K562 (cell line): Measurements from ENCODE around the gene PUSL1. TPM values are rescaled to one million over a fixed set of nuclear protein-coding genes. Genes with fewer than 3 reads are reported as not detected.

Source experiments
- BACH1 ChIP-seq: fragments of 200-800 bp; sonication (Bioruptor generic); IDR thresholded peaks from 2 replicates; pipeline ENCODE4 v1.6.1; 2016; ENCODE audit warnings: missing genetic modification characterization, missing compliant biosample characterization
- BHLHE40 ChIP-seq: IDR thresholded peaks from 2 replicates; pipeline ENCODE4 v1.6.1; 2011; ENCODE audit warnings: low read length, improper control_type of control experiment
- BRCA1 ChIP-seq, 2 experiments: fragments of 450-650 bp in 1 of 2; sonication (generic) in 1 of 2; formaldehyde crosslinking in 1 of 2; IDR thresholded peaks; 2 replicates each; pipeline versions ENCODE4 v1.5.0 to v1.6.1; 2017 to 2020; ENCODE audit warnings: mild to moderate bottlenecking in 1 of 2, missing genetic modification reagents in 1 of 2
- MECOM ChIP-seq: fragments of 250-450 bp; sonication (Bioruptor Pico); IDR thresholded peaks from 2 replicates; pipeline ENCODE4 v1.8.0; 2022; ENCODE audit warnings: inconsistent platforms
- MTA1 ChIP-seq: fragments of 450-650 bp; IDR thresholded peaks from 2 replicates; pipeline ENCODE4 v1.6.1; 2017; ENCODE audit warnings: borderline replicate concordance
- MXI1 ChIP-seq: IDR thresholded peaks from 2 replicates; pipeline ENCODE4 v1.6.1; 2011; ENCODE audit warnings: low read depth, mild to moderate bottlenecking, improper control_type of control experiment, low read length
- POLR2A ChIP-seq: fragments of 450-650 bp; conservative IDR thresholded peaks from 2 replicates; pipeline ENCODE4 v1.6.1; 2016
- ZFP36 ChIP-seq: fragments of 150-350 bp; IDR thresholded peaks from 2 replicates; pipeline ENCODE4 v1.6.1; 2018; ENCODE audit warnings: low read length, low read depth; ENCODE audit not compliant: partially characterized antibody
- ZNF431 ChIP-seq: sonication (generic); formaldehyde crosslinking; IDR thresholded peaks from 2 replicates; pipeline ENCODE4 v1.8.0; 2022; ENCODE audit warnings: mild to moderate bottlenecking, missing genetic modification reagents
- ZNF583 ChIP-seq: fragments of 250-450 bp; sonication (Bioruptor Pico); IDR thresholded peaks from 2 replicates; pipeline ENCODE4 v1.4.0; 2020
- ZNF699 ChIP-seq: fragments of 250-450 bp; sonication (Bioruptor Pico); IDR thresholded peaks from 2 replicates; pipeline ENCODE4 v1.8.0; 2021; ENCODE audit warnings: mild to moderate bottlenecking, moderate library complexity; ENCODE audit not compliant: insufficient replicate concordance
- ZNF77 ChIP-seq: fragments of 250-450 bp; sonication (Bioruptor Pico); IDR thresholded peaks from 2 replicates; pipeline ENCODE4 v1.5.0; 2020
- polyA plus RNA-seq, 8 experiments: library from polyadenylated mRNA; depleted of rRNA in 4 of 8; stranded (reverse) in 5 of 8; unstranded in 3 of 8; fragments of >200 nt; fragmentation: Nextera tagmentation in 2 of 8; fragmentation: Illumina TruSeq in 1 of 8; extraction: Ambion mirVana in 2 of 8; extraction: Trizol in 1 of 8; gene quantifications; 2 replicates each; pipeline versions ENCODE4 v1.2.1 to v1.2.3, GENCODE V29; 2011 to 2014; ENCODE audit warnings: inconsistent platforms in 1 of 8, missing spikeins in 1 of 8
- total RNA-seq, 7 experiments: library from RNA; depleted of rRNA in 6 of 7; stranded (reverse); fragments of >200 nt in 6 of 7; fragmentation: Illumina TruSeq in 2 of 7; extraction: Trizol in 2 of 7; gene quantifications; 2 replicates each; pipeline versions ENCODE4 v1.2.1 to v1.2.3, GENCODE V29; 2011 to 2021; ENCODE audit warnings: low replicate concordance in 1 of 7
- TF ChIP-seq, protein P1 (sequence below): fragments of 250-450 bp; sonication (Bioruptor Pico); IDR thresholded peaks from 2 replicates; pipeline ENCODE4 v1.4.0; 2020; ENCODE audit warnings: mild to moderate bottlenecking, moderate library complexity
- TF ChIP-seq, protein P2 (sequence below): sonication (generic); IDR thresholded peaks from 2 replicates; pipeline ENCODE4 v1.6.1; 2016
- TF ChIP-seq, protein P3 (sequence below): fragments of 250-450 bp; sonication (Bioruptor Pico); IDR thresholded peaks from 2 replicates; pipeline ENCODE4 v1.5.0; 2021; ENCODE audit warnings: mild to moderate bottlenecking, moderate library complexity
- TF ChIP-seq, protein P4 (sequence below): fragments of 450-650 bp; IDR thresholded peaks from 2 replicates; pipeline ENCODE4 v1.6.1; 2016
- TF ChIP-seq, protein P5 (sequence below): fragments of 450-650 bp; IDR thresholded peaks from 2 replicates; pipeline ENCODE4 v1.6.1; 2016; ENCODE audit warnings: borderline replicate concordance

The PUSL1 gene
- total and polyA plus RNA-seq, 9 of the 15 experiments (the other 6 are each of a cell fraction or from before 2014, with no cell fraction given), result 0.62 to 86.9 (median 13.6) TPM

DNA sequence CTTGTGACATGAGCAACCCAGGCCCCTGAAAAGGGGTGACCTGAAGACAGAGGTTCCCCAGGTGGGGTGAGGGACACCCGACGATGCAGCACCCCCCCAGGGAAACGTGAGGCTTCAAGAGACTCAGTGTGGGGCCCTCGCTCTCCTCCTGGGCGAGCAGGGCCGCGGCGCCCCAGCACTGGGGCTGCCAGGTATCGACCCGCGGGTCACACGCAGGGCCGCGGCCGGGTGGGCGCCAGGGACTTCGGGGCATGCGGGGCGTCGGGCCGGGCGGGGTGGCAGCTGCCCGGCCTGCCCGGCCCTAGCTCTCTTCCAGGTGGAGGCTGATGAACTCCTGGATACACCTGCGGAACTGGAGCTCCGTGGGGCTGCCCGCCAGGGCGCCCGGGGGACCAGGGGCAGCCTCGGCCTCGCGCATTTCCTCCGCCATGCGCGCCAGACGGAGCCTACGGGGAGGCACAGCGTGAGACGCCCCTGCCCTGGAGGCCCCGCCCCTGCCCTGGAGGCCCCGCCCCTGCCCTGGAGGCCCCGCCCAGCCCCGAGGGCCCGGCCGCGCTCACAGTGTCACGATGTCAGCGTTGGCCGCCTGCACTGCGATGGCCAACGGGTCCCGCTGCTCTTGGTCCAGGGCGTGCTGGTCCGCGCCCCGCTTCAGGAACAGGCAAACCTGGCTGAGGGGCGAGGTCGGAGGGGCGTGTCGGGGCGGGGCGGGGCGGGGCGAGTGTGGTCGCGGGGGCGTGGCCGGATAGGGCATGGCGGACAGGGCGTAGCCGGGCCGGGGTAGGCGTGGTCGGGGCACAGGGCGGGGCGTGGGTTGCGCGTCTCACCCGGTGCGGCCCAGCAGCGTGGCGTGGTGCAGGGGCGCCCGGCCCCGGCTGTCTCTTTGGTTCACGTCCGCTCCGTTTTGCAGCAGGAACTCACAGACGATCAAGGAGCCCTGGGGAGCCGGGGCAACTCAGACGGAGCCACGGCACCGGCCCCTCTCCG lies 14.8 kb upstream of the PUSL1 start (continued):
- TF ChIP-seq, protein P1, sequence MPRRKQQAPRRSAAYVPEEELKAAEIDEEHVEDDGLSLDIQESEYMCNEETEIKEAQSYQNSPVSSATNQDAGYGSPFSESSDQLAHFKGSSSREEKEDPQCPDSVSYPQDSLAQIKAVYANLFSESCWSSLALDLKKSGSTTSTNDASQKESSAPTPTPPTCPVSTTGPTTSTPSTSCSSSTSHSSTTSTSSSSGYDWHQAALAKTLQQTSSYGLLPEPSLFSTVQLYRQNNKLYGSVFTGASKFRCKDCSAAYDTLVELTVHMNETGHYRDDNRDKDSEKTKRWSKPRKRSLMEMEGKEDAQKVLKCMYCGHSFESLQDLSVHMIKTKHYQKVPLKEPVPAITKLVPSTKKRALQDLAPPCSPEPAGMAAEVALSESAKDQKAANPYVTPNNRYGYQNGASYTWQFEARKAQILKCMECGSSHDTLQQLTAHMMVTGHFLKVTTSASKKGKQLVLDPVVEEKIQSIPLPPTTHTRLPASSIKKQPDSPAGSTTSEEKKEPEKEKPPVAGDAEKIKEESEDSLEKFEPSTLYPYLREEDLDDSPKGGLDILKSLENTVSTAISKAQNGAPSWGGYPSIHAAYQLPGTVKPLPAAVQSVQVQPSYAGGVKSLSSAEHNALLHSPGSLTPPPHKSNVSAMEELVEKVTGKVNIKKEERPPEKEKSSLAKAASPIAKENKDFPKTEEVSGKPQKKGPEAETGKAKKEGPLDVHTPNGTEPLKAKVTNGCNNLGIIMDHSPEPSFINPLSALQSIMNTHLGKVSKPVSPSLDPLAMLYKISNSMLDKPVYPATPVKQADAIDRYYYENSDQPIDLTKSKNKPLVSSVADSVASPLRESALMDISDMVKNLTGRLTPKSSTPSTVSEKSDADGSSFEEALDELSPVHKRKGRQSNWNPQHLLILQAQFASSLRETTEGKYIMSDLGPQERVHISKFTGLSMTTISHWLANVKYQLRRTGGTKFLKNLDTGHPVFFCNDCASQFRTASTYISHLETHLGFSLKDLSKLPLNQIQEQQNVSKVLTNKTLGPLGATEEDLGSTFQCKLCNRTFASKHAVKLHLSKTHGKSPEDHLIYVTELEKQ, result no peak
- TF ChIP-seq, protein P2, sequence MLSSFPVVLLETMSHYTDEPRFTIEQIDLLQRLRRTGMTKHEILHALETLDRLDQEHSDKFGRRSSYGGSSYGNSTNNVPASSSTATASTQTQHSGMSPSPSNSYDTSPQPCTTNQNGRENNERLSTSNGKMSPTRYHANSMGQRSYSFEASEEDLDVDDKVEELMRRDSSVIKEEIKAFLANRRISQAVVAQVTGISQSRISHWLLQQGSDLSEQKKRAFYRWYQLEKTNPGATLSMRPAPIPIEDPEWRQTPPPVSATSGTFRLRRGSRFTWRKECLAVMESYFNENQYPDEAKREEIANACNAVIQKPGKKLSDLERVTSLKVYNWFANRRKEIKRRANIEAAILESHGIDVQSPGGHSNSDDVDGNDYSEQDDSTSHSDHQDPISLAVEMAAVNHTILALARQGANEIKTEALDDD, result no peak
- TF ChIP-seq MECOM (CRISPR knock-in tag) (no peak), BACH1 (tag) (no peak), MXI1 (no peak), ZNF699 (CRISPR knock-in tag) (no peak), ZFP36 (no peak), BRCA1 (IDR thresholded peaks at IDR 0.05) (no peak), BRCA1 (CRISPR knock-in tag; IDR thresholded peaks at IDR 0.05) (no peak), ZNF431 (CRISPR knock-in tag) (no peak; the same call in 1 of the 2 replicates), BHLHE40 (no peak), ZNF77 (no peak), ZNF583 (no peak), POLR2A (no peak), MTA1 (no peak)
- TF ChIP-seq, protein P3, sequence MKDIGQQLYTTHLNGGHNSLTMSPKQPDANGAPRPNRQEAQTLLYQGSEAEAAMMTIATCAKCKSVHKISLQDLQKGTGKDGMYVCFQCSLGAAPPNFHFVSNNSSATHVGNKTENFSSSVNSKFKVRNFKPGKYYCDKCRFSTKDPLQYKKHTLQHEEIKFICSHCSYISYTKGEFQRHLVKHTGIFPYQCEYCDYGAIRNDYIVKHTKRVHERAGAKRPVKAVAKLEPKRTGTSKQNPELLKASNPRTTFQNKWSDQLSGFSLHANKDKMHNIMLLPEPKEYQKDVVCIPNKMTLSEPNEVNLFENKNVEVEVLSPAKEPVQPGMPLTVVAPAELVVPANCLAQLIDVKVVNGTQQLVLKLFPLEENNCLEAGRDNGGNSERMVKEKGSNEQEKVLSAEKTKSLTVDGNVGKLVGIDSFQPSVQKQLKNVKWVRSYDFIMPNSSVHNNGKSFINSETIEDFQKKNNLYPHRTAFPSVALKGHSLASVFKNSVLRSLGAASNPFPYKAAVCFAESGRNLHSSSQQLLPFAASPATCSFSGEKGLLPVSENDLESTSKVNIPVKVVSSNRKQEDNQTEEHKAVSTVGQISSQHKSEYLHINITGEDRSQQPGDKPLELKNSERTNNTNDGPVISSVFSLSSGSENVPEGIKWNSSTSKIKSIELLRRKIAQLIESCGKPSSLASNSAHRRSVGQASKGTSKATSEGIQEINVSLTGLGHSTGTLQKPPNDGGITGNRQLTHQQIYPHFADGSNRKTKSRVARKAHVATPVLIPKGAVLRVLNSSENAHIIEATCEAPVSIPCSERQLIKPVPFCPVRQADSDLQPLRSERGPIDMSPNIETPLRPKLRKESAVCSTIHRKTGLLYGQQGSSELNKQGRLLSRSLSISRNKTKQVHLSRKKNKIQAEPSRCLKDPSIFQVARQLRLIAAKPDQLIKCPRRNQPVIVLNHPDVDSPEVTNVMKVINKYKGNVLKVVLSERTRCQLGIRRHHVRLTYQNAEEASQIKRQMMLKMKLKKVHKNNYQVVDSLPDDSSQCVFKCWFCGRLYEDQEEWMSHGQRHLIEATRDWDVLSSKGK, result no peak
- TF ChIP-seq, protein P4, sequence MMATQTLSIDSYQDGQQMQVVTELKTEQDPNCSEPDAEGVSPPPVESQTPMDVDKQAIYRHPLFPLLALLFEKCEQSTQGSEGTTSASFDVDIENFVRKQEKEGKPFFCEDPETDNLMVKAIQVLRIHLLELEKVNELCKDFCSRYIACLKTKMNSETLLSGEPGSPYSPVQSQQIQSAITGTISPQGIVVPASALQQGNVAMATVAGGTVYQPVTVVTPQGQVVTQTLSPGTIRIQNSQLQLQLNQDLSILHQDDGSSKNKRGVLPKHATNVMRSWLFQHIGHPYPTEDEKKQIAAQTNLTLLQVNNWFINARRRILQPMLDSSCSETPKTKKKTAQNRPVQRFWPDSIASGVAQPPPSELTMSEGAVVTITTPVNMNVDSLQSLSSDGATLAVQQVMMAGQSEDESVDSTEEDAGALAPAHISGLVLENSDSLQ, result no peak
- TF ChIP-seq, protein P5, sequence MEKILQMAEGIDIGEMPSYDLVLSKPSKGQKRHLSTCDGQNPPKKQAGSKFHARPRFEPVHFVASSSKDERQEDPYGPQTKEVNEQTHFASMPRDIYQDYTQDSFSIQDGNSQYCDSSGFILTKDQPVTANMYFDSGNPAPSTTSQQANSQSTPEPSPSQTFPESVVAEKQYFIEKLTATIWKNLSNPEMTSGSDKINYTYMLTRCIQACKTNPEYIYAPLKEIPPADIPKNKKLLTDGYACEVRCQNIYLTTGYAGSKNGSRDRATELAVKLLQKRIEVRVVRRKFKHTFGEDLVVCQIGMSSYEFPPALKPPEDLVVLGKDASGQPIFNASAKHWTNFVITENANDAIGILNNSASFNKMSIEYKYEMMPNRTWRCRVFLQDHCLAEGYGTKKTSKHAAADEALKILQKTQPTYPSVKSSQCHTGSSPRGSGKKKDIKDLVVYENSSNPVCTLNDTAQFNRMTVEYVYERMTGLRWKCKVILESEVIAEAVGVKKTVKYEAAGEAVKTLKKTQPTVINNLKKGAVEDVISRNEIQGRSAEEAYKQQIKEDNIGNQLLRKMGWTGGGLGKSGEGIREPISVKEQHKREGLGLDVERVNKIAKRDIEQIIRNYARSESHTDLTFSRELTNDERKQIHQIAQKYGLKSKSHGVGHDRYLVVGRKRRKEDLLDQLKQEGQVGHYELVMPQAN, result no peak
